Stimulated activated CD8-positive, alpha-beta memory T cell treated with anti-CD3 and anti-CD28 coated beads, Interleukin-15, amount 100 ng/mL, for 48 hours (primary cell): ENCODE measurements around the gene HSF4.

Experiments used
- DNase-seq, 2 donors: peaks; one replicate each; pipeline ENCODE4 v3.0.0-alpha.2; 2020; ENCODE audit warnings: low read depth in 2 of 2

HSF4 gene

GRCh38 chr16:67200491-67200890, 35.9 kb downstream of the HSF4 start:
- DNase-seq, result no peak

- DNase-seq, result no peak
Measured at GRCh38 chr16:67201411-67202345, 37.1 kb downstream of the HSF4 start.

DNA sequence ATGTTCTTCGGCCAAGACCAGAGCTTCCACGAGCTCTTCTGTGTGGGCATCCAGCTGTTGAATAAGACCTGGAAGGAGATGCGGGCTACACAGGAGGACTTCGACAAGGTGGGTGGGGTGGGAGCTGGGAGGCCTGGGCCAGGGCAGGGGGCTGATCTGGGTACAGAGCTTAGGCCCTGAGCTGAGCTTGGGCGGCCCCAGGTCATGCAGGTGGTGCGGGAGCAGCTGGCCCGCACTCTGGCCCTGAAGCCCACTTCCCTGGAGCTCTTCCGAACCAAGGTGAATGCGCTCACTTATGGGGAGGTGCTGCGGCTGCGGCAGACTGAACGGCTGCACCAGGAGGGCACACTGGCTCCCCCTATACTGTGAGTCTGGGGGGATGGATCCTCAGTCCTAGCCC, 37.9 kb downstream of the HSF4 start:
- DNase-seq, result no peak

DNA sequence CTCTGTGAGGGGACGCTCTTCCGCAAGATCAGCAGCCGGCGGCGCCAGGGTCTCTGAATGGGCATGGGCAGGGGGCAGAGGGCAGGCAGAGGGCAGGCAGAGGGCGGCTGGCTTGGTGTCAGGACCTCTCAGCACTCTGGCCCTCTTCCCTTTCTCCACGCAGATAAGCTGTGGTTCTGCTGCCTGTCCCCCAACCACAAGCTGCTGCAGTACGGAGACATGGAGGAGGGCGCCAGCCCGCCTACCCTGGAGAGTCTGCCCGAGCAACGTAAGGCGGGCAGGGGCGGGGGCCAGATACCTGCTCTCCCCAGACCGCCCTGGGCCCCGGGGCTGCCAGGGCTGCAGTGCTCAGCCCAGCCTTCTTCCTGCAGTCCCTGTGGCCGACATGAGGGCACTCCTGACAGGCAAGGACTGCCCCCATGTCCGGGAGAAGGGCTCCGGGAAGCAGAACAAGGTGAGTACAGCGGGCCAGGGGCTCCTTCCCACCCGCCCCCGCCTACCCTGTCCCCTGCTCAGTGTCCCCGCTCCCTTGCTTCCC, 38.5 kb downstream of the HSF4 start:
- DNase-seq, result no peak

- no peak for DNase-seq
Measured at GRCh38 chr16:67204076-67204475, 39.5 kb downstream of the HSF4 start.

- DNase-seq, result no peak
Measured at GRCh38 chr16:67206129-67206837, 41.7 kb downstream of the HSF4 start.

DNA sequence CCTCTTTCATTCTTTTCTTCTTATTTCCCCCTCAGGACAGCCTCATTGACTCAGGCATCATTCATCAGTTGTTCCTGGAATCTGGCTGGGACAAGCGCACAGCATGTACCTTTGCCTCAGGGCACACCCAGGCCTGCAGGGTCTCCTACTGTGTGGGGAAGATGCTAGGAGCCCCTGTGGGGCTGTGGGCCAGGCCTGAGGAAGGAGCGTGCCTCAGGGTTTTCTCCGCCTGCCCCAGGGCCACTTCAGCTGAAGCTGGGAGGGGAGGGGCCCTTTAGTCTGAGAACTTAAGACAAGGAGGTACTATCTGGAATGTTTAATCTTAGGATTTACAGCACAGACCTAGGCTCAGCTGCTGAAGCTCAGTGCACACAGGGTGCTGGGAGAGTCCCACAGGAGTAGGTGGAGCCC, 42.3 kb downstream of the HSF4 start:
- DNase-seq, result no peak

- DNase-seq, result no peak
Measured at GRCh38 chr16:67207249-67208091, 42.9 kb downstream of the HSF4 start.

- DNase-seq, result no peak
Measured at GRCh38 chr16:67208154-67208896, 43.8 kb downstream of the HSF4 start.

GRCh38 chr16:67209565-67209964, 45.0 kb downstream of the HSF4 start:
- no peak for DNase-seq

DNA sequence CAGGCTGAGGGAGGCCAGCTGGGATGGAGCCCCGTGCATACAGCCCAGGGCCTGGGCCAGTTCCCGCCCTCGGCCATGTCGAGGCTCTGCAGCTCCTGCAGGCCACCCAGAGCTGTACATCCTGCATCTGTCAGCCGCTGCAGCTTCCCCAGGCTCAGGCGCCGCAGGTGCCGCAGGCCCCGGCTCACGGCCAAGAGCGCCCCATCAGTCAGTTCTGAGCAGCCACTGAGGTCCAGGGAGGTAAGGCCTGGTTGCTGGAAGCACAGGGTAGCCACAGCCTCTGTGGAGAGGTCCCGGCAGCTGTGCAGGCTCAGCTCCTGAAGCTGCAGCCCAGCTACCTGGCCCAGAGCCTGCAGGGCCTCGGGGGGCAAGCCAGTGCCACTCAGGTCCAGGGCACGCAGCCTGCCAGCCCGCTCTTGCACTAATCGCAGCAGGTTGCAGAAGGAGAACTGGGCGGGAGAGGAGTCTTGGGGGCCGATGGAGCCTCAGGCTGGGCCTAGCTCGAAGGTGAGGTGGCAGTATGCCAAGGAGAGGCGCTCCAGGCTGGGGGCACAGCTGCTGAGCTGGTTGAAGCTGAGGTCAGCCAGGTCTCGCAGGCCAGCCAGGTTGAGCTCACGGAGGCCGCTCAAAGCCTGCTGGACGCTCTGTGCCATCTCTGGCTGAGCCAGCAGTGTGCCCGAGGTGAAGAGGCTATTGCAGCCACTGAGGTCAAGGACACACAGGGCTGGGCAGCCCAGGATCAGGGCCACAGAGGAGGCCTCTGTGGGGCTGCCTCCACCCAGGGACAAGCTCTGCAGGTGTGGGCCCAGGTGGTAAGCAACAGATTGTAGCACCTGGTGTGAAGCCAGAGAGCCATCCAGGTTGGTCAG, 45.8 kb downstream of the HSF4 start:
- DNase-seq, result no peak

DNA sequence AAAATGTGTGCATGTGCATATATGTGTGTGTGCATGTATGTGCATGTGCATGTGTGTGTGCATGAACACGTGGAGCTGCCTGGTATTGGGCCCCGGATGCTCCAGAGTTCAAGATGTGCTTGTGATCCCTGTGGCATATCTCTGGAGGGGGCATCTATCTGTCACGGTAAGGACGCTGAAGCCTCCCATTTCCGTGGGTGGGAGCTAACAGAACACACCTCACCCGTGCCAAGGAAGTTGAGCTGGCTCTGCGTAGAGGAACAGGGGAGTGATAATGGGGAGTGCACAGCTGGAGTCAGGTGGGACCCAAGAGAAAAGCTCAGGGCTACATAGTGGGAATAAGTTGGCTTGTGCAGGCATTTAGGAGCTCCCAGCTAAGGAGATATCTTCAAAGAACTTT, 47.1 kb downstream of the HSF4 start:
- DNase-seq, result no peak

DNA sequence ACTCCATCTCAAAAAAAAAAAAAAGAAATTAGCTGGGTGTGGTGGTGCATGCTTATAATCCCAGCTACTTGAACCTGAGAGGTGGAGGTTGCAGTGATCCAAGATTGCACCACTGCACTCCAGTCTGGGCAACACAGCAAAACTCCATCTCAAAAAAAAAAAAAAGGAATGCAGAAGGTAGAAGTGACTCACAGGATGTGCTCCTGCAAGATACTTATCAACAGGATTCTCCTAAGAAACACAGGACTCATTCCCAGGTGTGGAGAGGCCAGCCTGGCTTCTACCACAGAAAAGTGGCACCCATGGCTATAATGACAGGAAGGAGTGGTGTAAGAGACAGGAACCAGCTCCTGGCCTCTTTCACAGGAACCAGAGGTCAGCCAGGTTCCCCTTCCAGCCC, 48.2 kb downstream of the HSF4 start:
- no peak for DNase-seq

DNA sequence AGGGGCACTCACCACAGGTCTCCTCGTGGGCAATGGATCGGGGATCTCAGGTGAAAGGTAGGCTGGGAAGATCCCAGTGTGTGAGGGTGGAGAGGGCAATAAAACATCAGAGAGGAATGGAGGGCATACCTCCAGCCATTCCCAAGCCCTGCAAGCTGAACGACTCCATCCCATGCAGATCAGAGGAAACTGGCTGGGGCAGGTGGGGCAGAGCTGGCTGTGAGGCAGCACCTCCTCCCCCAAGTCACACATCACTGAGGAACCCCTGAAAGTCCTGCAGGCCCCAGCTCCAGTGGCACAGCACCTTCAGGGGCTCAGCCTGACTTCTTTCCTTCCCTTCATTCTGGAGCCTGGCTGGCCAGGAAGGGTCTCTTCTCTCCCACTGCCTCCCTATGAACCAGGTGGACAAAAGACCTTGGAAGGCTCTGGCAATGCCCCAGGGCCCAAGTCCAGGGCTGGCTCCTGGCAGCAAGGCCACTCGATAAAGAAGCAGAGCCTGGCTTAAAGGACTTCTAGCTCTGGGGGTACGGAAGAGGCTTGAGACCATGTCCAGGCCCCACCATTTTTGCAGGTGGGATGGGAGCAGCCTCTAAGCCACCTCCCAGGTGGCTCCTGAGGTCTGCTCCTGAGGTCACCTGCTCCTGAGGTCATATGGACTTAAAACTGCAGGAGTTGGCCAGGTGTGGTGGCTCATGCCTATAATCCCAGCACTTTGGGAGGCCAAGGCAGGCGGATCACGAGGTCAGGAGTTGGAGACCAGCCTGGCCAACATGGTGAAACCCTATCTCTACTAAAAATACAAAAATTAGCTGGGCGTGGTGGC, 48.9 kb downstream of the HSF4 start:
- DNase-seq, result no peak

DNA sequence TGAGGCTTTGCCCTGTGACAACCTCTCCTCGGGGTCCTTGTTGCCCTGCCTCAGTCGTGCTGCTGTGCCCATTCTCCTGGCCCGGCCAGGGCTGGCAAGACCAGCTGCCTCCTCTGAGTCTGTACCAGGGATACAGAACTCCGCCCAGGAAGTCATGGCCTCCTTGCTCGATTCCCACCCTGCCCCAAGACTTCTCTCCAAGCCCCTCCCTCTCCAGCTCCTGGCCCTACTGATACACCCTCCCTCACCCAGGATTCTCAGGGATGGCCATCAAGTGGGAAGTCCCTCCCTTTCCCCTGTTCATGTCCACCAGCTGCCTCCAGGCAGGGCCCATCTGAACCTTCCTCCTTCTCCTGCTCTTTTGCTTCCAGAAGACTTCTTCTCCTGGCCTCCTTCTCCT, 51.2 kb downstream of the HSF4 start:
- DNase-seq, result no peak

DNA sequence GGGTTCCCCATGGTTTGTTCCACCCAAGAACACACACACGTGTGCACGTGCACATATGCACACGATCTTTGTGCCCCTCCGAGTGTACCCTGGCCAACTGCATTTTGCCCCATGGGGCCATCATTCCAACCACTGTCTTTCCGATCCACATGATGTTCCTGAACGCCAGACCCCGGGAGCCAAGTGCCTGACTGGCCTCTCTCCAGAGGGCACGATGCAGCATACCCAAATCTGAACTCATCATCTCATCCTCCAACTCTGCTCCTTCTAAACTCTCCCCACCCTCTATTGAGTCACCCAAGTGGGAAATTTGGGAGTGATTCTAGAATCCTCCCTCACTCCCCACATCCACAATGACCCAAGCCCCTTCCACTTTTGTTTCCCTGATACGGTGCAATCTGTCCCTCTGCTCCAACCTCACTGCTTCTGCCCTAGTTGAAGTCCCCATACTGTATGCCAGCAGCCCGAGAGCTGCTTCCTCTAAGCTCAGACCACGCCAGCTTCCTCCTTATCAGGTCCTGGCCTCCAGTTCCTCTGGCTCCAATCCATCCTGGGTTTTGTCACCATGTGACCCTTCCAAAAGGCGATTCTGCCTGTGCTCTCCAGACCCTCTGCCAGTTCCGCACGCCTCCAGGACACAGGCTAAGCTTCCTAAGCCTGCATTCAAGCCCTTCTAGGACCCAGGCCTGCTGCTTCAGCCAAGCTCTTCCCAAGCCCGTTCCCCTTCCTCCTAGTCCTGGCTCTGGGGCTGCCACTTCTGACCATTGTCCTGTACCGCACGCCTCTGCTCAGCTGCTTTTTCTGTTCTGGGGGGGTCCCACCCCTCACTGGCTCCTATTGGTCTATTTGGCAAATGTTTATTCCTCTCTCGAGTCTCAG, 52.3 kb downstream of the HSF4 start:
- no peak for DNase-seq
